Stimulated activated CD4-positive, alpha-beta T cell treated with anti-CD3 and anti-CD28 coated beads, Interleukin-1b, Interleukin-23, amount 100 ng/mL, for 4 hours (primary cell): ENCODE measurements around the gene DYNLT5.
"Not testable (repeated sequence)": the region's sequence is repeated elsewhere in the genome, so short reads cannot be mapped to it uniquely, and the experiment has no call there.

Source experiments
- DNase-seq, 2 donors: peaks; one replicate each; pipeline ENCODE4 v3.0.0-alpha.2; 2020; ENCODE audit warnings: low read depth in 2 of 2

DYNLT5 gene

GRCh38 chr1:66788231-66788939 is 36.1 kb downstream of the DYNLT5 start:
- DNase-seq = peak; percentile 29 to 49

- no peak for DNase-seq
These were observed 39.7 kb downstream of the DYNLT5 start for GRCh38 chr1:66791621-66792610.

GRCh38 chr1:66795839-66796238 is 43.6 kb downstream of the DYNLT5 start:
- DNase-seq = not testable (repeated sequence)

GRCh38 chr1:66809245-66809644 is 57.0 kb downstream of the DYNLT5 start:
- no peak for DNase-seq

GRCh38 chr1:66809736-66810326 is 57.6 kb downstream of the DYNLT5 start:
- no peak for DNase-seq

GRCh38 chr1:66824771-66825170 is 72.5 kb downstream of the DYNLT5 start:
- no peak for DNase-seq
